ENCODE results near the gene FBXO11. TPM values are rescaled to one million over a fixed set of nuclear protein-coding genes. Genes with fewer than 3 reads are reported as not detected.

Gene FBXO11
- total RNA-seq, 1 experiment from 2014 or later = 58.0 TPM

GRCh38 chr2:47838249-47838648, 68.0 kb downstream of the FBXO11 start:
- H3K27me3 Mint-ChIP-seq (ENCODE audit: unreplicated experiment) = no peaks in the 10 kb centered on the region
- no peaks in the 10 kb centered on the region for H3K9me3 Mint-ChIP-seq (ENCODE audit: low read depth, unreplicated experiment)
- H3K27ac Mint-ChIP-seq (ENCODE audit: unreplicated experiment) = no peak overlapping the region
- no peak overlapping the region for H3K4me3 Mint-ChIP-seq (ENCODE audit: low read depth, unreplicated experiment)
- no peak for TF ChIP-seq CTCF (IDR thresholded peaks at IDR 0.05; ENCODE audit: unreplicated experiment)
- CTCF ChIA-PET = no interaction called here
- H3K36me3 Mint-ChIP-seq (ENCODE audit: insufficient read depth, unreplicated experiment) = peaks cover 28% of the 10 kb centered on the region
- intact Hi-C loops (cut with micrococcal nuclease; ENCODE audit: unreplicated experiment) = no loop called here
- DNase-seq = no peak
- BruUV-seq (replicated peaks) = TSS peak; percentile 29
- no peaks in the 10 kb centered on the region for H3K4me1 Mint-ChIP-seq (ENCODE audit: low read depth, unreplicated experiment)

DNA sequence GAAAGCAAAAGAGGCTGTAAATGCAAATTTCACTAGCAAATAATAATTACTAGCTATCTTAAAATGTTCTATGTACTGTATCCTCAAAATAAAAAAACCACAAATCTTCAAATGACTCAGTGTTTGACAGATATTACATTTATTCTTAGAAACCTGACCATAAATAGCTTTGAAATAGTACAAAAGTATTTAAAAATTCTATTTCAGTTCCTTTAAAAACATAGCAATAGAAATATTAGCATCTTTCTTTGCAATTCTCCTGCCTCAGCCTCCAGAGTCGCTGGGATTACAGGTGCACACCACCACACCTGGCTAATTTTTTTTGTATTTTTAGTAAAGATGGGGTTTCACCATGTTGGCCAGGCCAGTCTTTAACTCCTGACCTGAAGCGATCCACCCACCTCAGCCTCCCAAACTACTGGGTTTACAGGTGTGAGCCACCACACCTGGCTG, 72.8 kb downstream of the FBXO11 start:
- no peak for TF ChIP-seq CTCF (IDR thresholded peaks at IDR 0.05; ENCODE audit: unreplicated experiment)
- no TSS peak for BruUV-seq (replicated peaks)
- Mint-ChIP-seq H3K36me3 (ENCODE audit: insufficient read depth, unreplicated experiment) (peaks cover 53% of the 10 kb centered on the region), H3K27ac (ENCODE audit: unreplicated experiment) (no peak overlapping the region), H3K4me1 (ENCODE audit: low read depth, unreplicated experiment) (no peaks in the 10 kb centered on the region), H3K27me3 (ENCODE audit: unreplicated experiment) (no peaks in the 10 kb centered on the region), H3K4me3 (ENCODE audit: low read depth, unreplicated experiment) (no peak overlapping the region), H3K9me3 (ENCODE audit: low read depth, unreplicated experiment) (no peaks in the 10 kb centered on the region)
- no peak for DNase-seq
- CTCF ChIA-PET = no interaction called here
- intact Hi-C loops (cut with micrococcal nuclease; ENCODE audit: unreplicated experiment) = no loop called here

DNA sequence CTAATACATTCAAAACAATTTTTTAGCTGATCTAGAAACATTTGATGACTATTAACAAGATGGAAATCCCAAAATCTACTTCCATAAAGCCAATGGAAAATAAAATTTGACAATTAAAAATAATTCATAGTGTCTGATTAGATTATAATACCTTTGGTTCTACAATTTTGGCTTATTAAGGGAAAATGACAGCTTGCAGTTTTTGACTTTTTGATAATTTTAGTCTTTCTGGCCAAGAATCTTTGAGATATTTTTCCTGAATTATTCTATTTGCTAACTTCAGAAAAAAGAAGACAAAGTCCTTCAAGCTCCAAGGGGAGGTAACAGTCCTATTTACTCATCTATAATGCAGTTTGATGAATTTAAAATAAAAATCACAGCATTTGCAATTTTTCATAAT, 83.8 kb downstream of the FBXO11 start:
- H3K4me1 Mint-ChIP-seq (ENCODE audit: low read depth, unreplicated experiment) = no peaks in the 10 kb centered on the region
- no peak overlapping the region for H3K4me3 Mint-ChIP-seq (ENCODE audit: low read depth, unreplicated experiment)
- TF ChIP-seq CTCF (IDR thresholded peaks at IDR 0.05; ENCODE audit: unreplicated experiment) = no peak
- no peak for DNase-seq
- H3K27me3 Mint-ChIP-seq (ENCODE audit: unreplicated experiment) = no peaks in the 10 kb centered on the region
- H3K9me3 Mint-ChIP-seq (ENCODE audit: low read depth, unreplicated experiment) = no peaks in the 10 kb centered on the region
- CTCF ChIA-PET = interaction anchor here (0.6 kb wide), 1 partner anchor 17 kb away, joined by 4 read pairs; no protein-coding TSS in a partner anchor
- H3K27ac Mint-ChIP-seq (ENCODE audit: unreplicated experiment) = no peak overlapping the region
- no TSS peak for BruUV-seq (replicated peaks)
- peaks cover 24% of the 10 kb centered on the region for H3K36me3 Mint-ChIP-seq (ENCODE audit: insufficient read depth, unreplicated experiment)
- intact Hi-C loops (cut with micrococcal nuclease; ENCODE audit: unreplicated experiment) = no loop called here

GRCh38 chr2:47819834-47820233, 86.5 kb downstream of the FBXO11 start:
- H3K27me3 Mint-ChIP-seq (ENCODE audit: unreplicated experiment) = no peaks in the 10 kb centered on the region
- intact Hi-C loops (cut with micrococcal nuclease; ENCODE audit: unreplicated experiment) = no loop called here
- no peak for TF ChIP-seq CTCF (IDR thresholded peaks at IDR 0.05; ENCODE audit: unreplicated experiment)
- BruUV-seq (replicated peaks) = no TSS peak
- peaks cover 16% of the 10 kb centered on the region for H3K36me3 Mint-ChIP-seq (ENCODE audit: insufficient read depth, unreplicated experiment)
- no peak overlapping the region for H3K4me3 Mint-ChIP-seq (ENCODE audit: low read depth, unreplicated experiment)
- H3K27ac Mint-ChIP-seq (ENCODE audit: unreplicated experiment) = no peak overlapping the region
- no peaks in the 10 kb centered on the region for H3K9me3 Mint-ChIP-seq (ENCODE audit: low read depth, unreplicated experiment)
- DNase-seq = no peak
- CTCF ChIA-PET = no interaction called here
- H3K4me1 Mint-ChIP-seq (ENCODE audit: low read depth, unreplicated experiment) = no peaks in the 10 kb centered on the region
